PC-3 (cell line): ENCODE results near the gene GABRP. TPM values are rescaled to one million over a fixed set of nuclear protein-coding genes. Genes with fewer than 3 reads are reported as not detected.
"Not testable (repeated sequence)": the region's sequence is repeated elsewhere in the genome, so short reads cannot be mapped to it uniquely, and the experiment has no call there.

ENCODE experiments used
- ATAC-seq: fragments of 200-7000 bp; cut with Tn5 transposase; 2 replicates; pipeline ENCODE4 v1.9.1; 2020; ENCODE audit warnings: mild to moderate bottlenecking, moderate library complexity
- BruUV-seq: library from RNA; stranded (reverse); fragments of 400-500 nt; replicated peaks from 2 replicates; lab custom pipeline; 2021; lab: Mats Ljungman, UMichigan
- CTCF ChIA-PET: fragments of 300-600 bp; sonication (Branson Sonifier 250); formaldehyde crosslinking; loops from one replicate; lab custom pipeline; 2022; ENCODE audit warnings: antibody characterized with exemption; lab: Charles Lee
- POLR2A ChIA-PET: fragments of 300-600 bp; sonication (Branson Sonifier 250); formaldehyde crosslinking; loops from one replicate; lab custom pipeline; 2022; ENCODE audit warnings: antibody characterized with exemption; ENCODE audit not compliant: unreplicated experiment; lab: Charles Lee
- DNase-seq: peaks from one replicate; pipeline ENCODE4 v3.0.0-alpha.2; 2015
- H2AFZ ChIP-seq: fragments of 300-600 bp; sonication (generic); 2 replicates; pipeline ENCODE4 v1.6.0; 2016; ENCODE audit warnings: antibody characterized with exemption, low read length
- H3F3A ChIP-seq: fragments of 300-600 bp; sonication (generic); one replicate; pipeline ENCODE4 v1.6.0; 2017; ENCODE audit warnings: antibody characterized with exemption, low read length, control low read depth, mild to moderate bottlenecking; ENCODE audit not compliant: unreplicated experiment
- H3K27ac ChIP-seq: fragments of 300-600 bp; sonication (generic); 2 replicates; pipeline ENCODE4 v1.5.1; 2016; ENCODE audit warnings: mild to moderate bottlenecking, low read length
- H3K27me3 ChIP-seq: fragments of 300-600 bp; sonication (generic); 2 replicates; pipeline ENCODE4 v1.6.1; 2016; ENCODE audit warnings: low read length, mixed read lengths
- H3K36me3 ChIP-seq: fragments of 300-600 bp; sonication (generic); 2 replicates; pipeline ENCODE4 v1.6.1; 2016; ENCODE audit warnings: low read depth, mixed run types, low read length, mixed read lengths
- H3K4me1 ChIP-seq: fragments of 300-600 bp; sonication (generic); 2 replicates; pipeline ENCODE4 v1.5.1; 2016; ENCODE audit warnings: low read length; ENCODE audit not compliant: insufficient read depth
- H3K4me2 ChIP-seq: fragments of 300-600 bp; sonication (generic); 2 replicates; pipeline ENCODE4 v1.6.0; 2016; ENCODE audit warnings: low read length
- H3K4me3 ChIP-seq: fragments of 300-600 bp; sonication (generic); 2 replicates; pipeline ENCODE4 v1.5.1; 2016; ENCODE audit warnings: mild to moderate bottlenecking, low read length, mixed read lengths
- H3K79me2 ChIP-seq: fragments of 300-600 bp; sonication (generic); 2 replicates; pipeline ENCODE4 v1.6.1; 2017; ENCODE audit warnings: low read length, mixed read lengths
- H3K9ac ChIP-seq: fragments of 300-600 bp; sonication (generic); 2 replicates; pipeline ENCODE4 v1.6.0; 2016; ENCODE audit warnings: mild to moderate bottlenecking, low read length
- H3K9me2 ChIP-seq: fragments of 300-600 bp; sonication (generic); replicated peaks from 2 replicates; pipeline ENCODE4 v1.6.1; 2016; ENCODE audit warnings: mixed run types, low read length, mixed read lengths
- H3K9me3 ChIP-seq: fragments of 300-600 bp; sonication (generic); 2 replicates; pipeline ENCODE4 v1.6.1; 2016; ENCODE audit warnings: low read length, mixed read lengths
- H4K20me1 ChIP-seq: fragments of 300-600 bp; sonication (generic); 2 replicates; pipeline ENCODE4 v1.6.1; 2016; ENCODE audit warnings: low read length, mixed read lengths
- EZH2 ChIP-seq: fragments of 300-600 bp; sonication (generic); IDR thresholded peaks from one replicate; pipeline ENCODE4 v1.6.1; 2017; ENCODE audit warnings: antibody characterized with exemption, mild to moderate bottlenecking, low read length; ENCODE audit not compliant: unreplicated experiment
- EZH2phosphoT487 ChIP-seq: fragments of 300-600 bp; sonication (generic); IDR thresholded peaks from 2 replicates; pipeline ENCODE4 v1.6.1; 2018; ENCODE audit warnings: mild to moderate bottlenecking, antibody characterized with exemption, low read length, borderline replicate concordance
- intact Hi-C: fragments of 100-400 bp; cut with micrococcal nuclease; formaldehyde crosslinking; loops from 2 replicates; pipeline ENCODE4 v1.9.0; 2023
- total RNA-seq: library from RNA; depleted of rRNA; stranded (reverse); fragments of >200 nt; gene quantifications from 2 replicates; pipeline ENCODE4 v1.2.3, GENCODE V29; 2014
- TF ChIP-seq, protein P1 (sequence below): fragments of 300-600 bp; sonication (generic); conservative IDR thresholded peaks from 2 replicates; pipeline ENCODE4 v1.5.1; 2017; ENCODE audit warnings: antibody characterized with exemption, low read depth, mild to moderate bottlenecking, low read length

GABRP gene
- total RNA-seq, 1 experiment from 2014 or later = not detected

DNA sequence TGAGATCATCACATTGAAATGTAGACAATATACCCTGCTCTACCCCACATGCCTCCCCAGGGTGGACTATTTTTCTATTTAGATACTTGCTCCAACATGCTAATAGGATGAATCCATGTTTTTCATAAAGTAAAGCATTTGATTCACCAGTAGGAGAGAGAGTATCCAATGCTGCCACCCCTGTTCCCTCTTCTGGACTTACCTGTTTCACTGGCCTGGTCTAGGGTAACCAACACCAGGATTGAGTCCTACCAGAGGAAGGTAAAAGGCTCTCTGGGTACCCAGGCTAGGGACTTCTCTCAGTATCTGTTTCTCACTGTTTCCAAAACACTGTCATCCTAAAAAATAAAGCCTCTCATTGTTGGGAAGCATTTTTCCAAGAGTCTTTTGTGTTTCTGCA, 30.2 kb upstream of the GABRP start:
- no peaks in the 10 kb centered on the region; the same call in 1 of the 2 replicates for H3K4me1 ChIP-seq
- no peaks in the 10 kb centered on the region for H3F3A ChIP-seq
- no peaks in the 10 kb centered on the region for H3K36me3 ChIP-seq
- TF ChIP-seq EZH2phosphoT487 (no peak), EZH2 (no peak)
- TF ChIP-seq, protein P1, sequence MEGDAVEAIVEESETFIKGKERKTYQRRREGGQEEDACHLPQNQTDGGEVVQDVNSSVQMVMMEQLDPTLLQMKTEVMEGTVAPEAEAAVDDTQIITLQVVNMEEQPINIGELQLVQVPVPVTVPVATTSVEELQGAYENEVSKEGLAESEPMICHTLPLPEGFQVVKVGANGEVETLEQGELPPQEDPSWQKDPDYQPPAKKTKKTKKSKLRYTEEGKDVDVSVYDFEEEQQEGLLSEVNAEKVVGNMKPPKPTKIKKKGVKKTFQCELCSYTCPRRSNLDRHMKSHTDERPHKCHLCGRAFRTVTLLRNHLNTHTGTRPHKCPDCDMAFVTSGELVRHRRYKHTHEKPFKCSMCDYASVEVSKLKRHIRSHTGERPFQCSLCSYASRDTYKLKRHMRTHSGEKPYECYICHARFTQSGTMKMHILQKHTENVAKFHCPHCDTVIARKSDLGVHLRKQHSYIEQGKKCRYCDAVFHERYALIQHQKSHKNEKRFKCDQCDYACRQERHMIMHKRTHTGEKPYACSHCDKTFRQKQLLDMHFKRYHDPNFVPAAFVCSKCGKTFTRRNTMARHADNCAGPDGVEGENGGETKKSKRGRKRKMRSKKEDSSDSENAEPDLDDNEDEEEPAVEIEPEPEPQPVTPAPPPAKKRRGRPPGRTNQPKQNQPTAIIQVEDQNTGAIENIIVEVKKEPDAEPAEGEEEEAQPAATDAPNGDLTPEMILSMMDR = no peak
- H4K20me1 ChIP-seq = no peaks in the 10 kb centered on the region
- H2AFZ ChIP-seq = no peak overlapping the region
- ATAC-seq = no peak
- BruUV-seq = no TSS peak
- no peaks in the 10 kb centered on the region for H3K79me2 ChIP-seq
- no peak for DNase-seq
- no peak overlapping the region for H3K9ac ChIP-seq
- H3K4me3 ChIP-seq = no peak overlapping the region
- H3K27me3 ChIP-seq = no peaks in the 10 kb centered on the region
- H3K4me2 ChIP-seq = no peak overlapping the region
- POLR2A ChIA-PET = no interaction called here
- H3K9me2 ChIP-seq = no peaks in the 10 kb centered on the region
- intact Hi-C loops = no loop called here
- no peaks in the 10 kb centered on the region for H3K9me3 ChIP-seq
- no peak overlapping the region for H3K27ac ChIP-seq
- CTCF ChIA-PET = no interaction called here

DNA sequence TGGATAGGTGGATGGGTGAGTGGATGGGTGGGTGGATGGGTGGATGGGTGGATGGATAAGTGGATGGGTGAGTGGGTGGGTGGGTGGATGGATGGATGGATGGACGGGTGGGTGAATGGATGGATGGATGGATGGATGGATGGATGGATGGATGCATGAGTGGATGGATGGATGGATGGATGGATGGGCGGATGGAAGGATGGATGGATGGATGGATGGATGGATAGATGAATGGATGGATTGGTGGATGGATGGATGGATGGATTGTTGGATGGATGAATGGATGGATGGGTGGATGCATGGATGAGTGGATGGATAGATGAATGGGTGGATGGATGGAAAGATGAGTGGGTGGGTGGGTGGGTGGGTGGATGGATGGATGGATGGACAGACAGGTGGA, 29.0 kb upstream of the GABRP start:
- POLR2A ChIA-PET, intact Hi-C loops, H4K20me1 ChIP-seq, H3K4me3 ChIP-seq, H3F3A ChIP-seq, CTCF ChIA-PET, H3K79me2 ChIP-seq, H3K27ac ChIP-seq, H3K9me3 ChIP-seq, H3K9me2 ChIP-seq, H2AFZ ChIP-seq, H3K4me2 ChIP-seq, H3K36me3 ChIP-seq, DNase-seq, ATAC-seq, BruUV-seq, H3K4me1 ChIP-seq, H3K9ac ChIP-seq, H3K27me3 ChIP-seq: not testable (repeated sequence)

DNA sequence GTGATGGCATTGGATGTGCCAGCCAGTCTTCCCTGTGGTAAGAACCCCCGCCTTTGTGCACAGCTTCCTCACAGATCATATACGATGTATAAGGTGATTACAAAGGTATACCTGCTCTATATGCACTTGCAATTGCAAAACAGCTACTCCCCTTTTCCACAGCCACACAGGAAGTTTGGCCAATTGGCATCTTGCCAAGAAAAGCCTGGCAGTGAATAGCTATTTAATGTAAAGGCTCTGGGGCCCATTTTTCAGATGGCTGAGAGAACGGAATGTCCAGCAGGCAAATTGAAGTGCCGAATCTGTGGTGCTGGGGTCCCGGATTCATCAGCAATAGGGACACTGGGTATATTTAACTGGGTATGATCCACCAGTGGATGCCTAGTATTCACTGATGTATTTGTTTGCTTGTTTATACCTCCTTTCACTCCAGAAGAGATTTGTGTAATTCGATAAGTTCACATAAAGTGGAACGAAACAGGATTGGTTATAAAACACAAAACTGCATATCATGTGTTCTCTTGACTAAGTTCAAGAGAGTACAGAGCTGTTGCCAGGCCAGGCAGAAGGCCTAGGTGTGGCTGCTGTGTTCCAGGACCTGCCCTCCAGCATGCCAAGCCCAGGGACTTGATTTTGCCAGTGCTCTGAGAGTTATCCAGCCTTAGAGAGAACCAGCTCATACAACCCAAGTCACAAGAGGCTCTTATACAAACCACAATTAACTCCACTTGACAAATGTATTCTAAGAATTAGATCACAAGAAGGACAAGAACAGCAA, 27.7 kb upstream of the GABRP start:
- TF ChIP-seq, protein P1 = no peak
- TF ChIP-seq EZH2 (no peak), EZH2phosphoT487 (no peak)
- H2AFZ ChIP-seq = no peak overlapping the region
- intact Hi-C loops = no loop called here
- no peak overlapping the region for H3K9ac ChIP-seq
- ChIA-PET POLR2A (no interaction called here), CTCF (no interaction called here)
- no peaks in the 10 kb centered on the region for H3F3A ChIP-seq
- DNase-seq (peak; percentile 23), ATAC-seq (no peak)
- no peak overlapping the region for H3K4me2 ChIP-seq
- H3K9me3 ChIP-seq = no peaks in the 10 kb centered on the region
- no peaks in the 10 kb centered on the region for H3K27me3 ChIP-seq
- no TSS peak for BruUV-seq
- no peaks in the 10 kb centered on the region for H4K20me1 ChIP-seq
- H3K27ac ChIP-seq = no peak overlapping the region
- H3K9me2 ChIP-seq = no peaks in the 10 kb centered on the region
- H3K36me3 ChIP-seq = no peaks in the 10 kb centered on the region
- H3K4me3 ChIP-seq = no peak overlapping the region
- no peaks in the 10 kb centered on the region for H3K4me1 ChIP-seq
- H3K79me2 ChIP-seq = no peaks in the 10 kb centered on the region
